Measurements from ENCODE around the gene OLFM2. TPM values are rescaled to one million over a fixed set of nuclear protein-coding genes. Genes with fewer than 3 reads are reported as not detected.

The OLFM2 gene
- total RNA-seq, 2 donors from 2014 or later = 3.1 to 11.9 TPM

- Histone ChIP-seq H3K4me3 (peak within 1 kb of the TSS; percentile 62 to 95), H3K27ac (peak within 1 kb of the TSS; percentile 39 to 86 (median 68)), H3K36me3 (replicated peaks in 1 of 2; ENCODE audit: insufficient read depth in 1 of 2, low read depth in 2 of 2) (no peaks in the 10 kb centered on the region), H3K9me3 (no peaks in the 10 kb centered on the region), H3K4me1 (peaks cover 12% of the 10 kb centered on the region), H3K27me3 (no peaks in the 10 kb centered on the region)
- DNase-seq (peak; percentile 99 to 100 (median 100)), ATAC-seq (peak; percentile 99)
- WGBS, 2 donors = 0 to 1% methylated on average over 14 to 52 of the region's 73 CpGs
- TF ChIP-seq, protein P1, sequence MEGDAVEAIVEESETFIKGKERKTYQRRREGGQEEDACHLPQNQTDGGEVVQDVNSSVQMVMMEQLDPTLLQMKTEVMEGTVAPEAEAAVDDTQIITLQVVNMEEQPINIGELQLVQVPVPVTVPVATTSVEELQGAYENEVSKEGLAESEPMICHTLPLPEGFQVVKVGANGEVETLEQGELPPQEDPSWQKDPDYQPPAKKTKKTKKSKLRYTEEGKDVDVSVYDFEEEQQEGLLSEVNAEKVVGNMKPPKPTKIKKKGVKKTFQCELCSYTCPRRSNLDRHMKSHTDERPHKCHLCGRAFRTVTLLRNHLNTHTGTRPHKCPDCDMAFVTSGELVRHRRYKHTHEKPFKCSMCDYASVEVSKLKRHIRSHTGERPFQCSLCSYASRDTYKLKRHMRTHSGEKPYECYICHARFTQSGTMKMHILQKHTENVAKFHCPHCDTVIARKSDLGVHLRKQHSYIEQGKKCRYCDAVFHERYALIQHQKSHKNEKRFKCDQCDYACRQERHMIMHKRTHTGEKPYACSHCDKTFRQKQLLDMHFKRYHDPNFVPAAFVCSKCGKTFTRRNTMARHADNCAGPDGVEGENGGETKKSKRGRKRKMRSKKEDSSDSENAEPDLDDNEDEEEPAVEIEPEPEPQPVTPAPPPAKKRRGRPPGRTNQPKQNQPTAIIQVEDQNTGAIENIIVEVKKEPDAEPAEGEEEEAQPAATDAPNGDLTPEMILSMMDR (IDR thresholded peaks at IDR 0.05) = peak; percentile 44 to 87 (median 72)
- peak in 2 of 3 donors; percentile 22 to 41 for TF ChIP-seq POLR2A (IDR thresholded peaks at IDR 0.05)
- intact Hi-C loops (cut with DNase I) = no loop called here
Measured at GRCh38 chr19:9834726-9835506, 101.4 kb downstream of the OLFM2 start, which contains the start of gene PIN1. PIN1 (plus strand) TSS chr19:9835318; CDS start chr19:9835345, 27 bp downstream.

- no peaks in the 10 kb centered on the region for H3K9me3 ChIP-seq
- 52 to 63% methylated on average over 6 of the region's 6 CpGs for WGBS, 2 donors
- peaks cover 12% of the 10 kb centered on the region for H3K4me1 ChIP-seq
- TF ChIP-seq POLR2A (IDR thresholded peaks at IDR 0.05) = no peak
- TF ChIP-seq, protein P1 (IDR thresholded peaks at IDR 0.05) = no peak
- intact Hi-C loops (cut with DNase I) = no loop called here
- H3K27me3 ChIP-seq = no peaks in the 10 kb centered on the region
- H3K36me3 ChIP-seq (replicated peaks in 1 of 2; ENCODE audit: insufficient read depth in 1 of 2, low read depth in 2 of 2) = no peaks in the 10 kb centered on the region
- DNase-seq (no peak), ATAC-seq (no peak)
- peak overlapping the region in 3 of 4 donors; percentile 67 to 86 (median 68) for H3K27ac ChIP-seq
- H3K4me3 ChIP-seq = no peak overlapping the region
Measured at GRCh38 chr19:9834307-9834725, 102.0 kb downstream of the OLFM2 start.

- WGBS, 2 donors = 19 to 30% methylated on average over 12 to 13 of the region's 13 CpGs
- Histone ChIP-seq H3K4me3 (peak overlapping the region in 1 of 2 donors; percentile 81), H3K4me1 (peaks cover 23% of the 10 kb centered on the region), H3K27me3 (no peaks in the 10 kb centered on the region), H3K36me3 (replicated peaks in 1 of 2; ENCODE audit: insufficient read depth in 1 of 2, low read depth in 2 of 2) (no peaks in the 10 kb centered on the region), H3K9me3 (no peaks in the 10 kb centered on the region), H3K27ac (no peak overlapping the region)
- intact Hi-C loops (cut with DNase I) = no loop called here
- ATAC-seq = no peak
- no peak for DNase-seq
- TF ChIP-seq, protein P1 (IDR thresholded peaks at IDR 0.05) = no peak
- TF ChIP-seq POLR2A (IDR thresholded peaks at IDR 0.05) = no peak
Measured at GRCh38 chr19:9828551-9829063, 107.7 kb downstream of the OLFM2 start.

GRCh38 chr19:9827289-9828238 is 108.8 kb downstream of the OLFM2 start, which contains the start of gene UBL5:
UBL5 (plus strand) TSS chr19:9827918; CDS start chr19:9828338, 420 bp downstream.
- peak; percentile 90 to 94 (median 90) for DNase-seq
- intact Hi-C loops (cut with DNase I) = no loop called here
- H3K27me3 ChIP-seq = no peaks in the 10 kb centered on the region
- no peaks in the 10 kb centered on the region for H3K9me3 ChIP-seq
- TF ChIP-seq POLR2A (IDR thresholded peaks at IDR 0.05) = peak; percentile 22 to 82 (median 79)
- TF ChIP-seq, protein P1 (IDR thresholded peaks at IDR 0.05) = no peak
- peak; percentile 97 for ATAC-seq
- H3K4me1 ChIP-seq = peaks cover 23% of the 10 kb centered on the region
- peak within 1 kb of the TSS; percentile 72 to 81 (median 80) for H3K27ac ChIP-seq
- peak within 1 kb of the TSS; percentile 81 to 92 for H3K4me3 ChIP-seq
- no peaks in the 10 kb centered on the region for H3K36me3 ChIP-seq (replicated peaks in 1 of 2; ENCODE audit: insufficient read depth in 1 of 2, low read depth in 2 of 2)
- WGBS, 2 donors = 0% methylated on average over 29 to 52 of the region's 62 CpGs
